Measurements from ENCODE around the gene RAB7A. TPM values are rescaled to one million over a fixed set of nuclear protein-coding genes. Genes with fewer than 3 reads are reported as not detected.

RAB7A gene
- total RNA-seq, 1 donor from 2014 or later, result 278 TPM

DNA sequence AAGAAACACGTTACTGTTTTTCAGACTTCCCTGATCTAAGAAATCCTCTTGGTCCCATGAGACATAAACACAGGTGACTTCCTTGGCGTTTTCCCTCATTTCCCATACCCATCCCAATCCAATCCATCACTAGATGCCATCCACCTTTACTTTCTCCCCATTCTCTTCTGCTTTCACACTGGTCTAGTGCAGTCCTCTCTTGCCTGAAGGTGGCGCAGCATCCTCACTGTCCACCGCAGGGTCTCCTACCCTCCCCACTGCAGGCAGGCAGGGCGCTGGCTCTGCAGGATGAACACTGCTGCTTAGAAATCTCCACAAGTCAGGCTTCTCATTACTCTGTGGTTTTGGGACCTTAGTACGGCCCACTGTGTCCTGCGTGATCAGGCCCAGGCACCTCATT lies 58.2 kb downstream of the RAB7A start:
- Histone ChIP-seq H3K27ac (no peak overlapping the region), H3K36me3 (no peaks in the 10 kb centered on the region), H3K9me3 (no peaks in the 10 kb centered on the region), H3K27me3 (ENCODE audit: low read depth) (no peaks in the 10 kb centered on the region), H3K4me1 (peaks cover 90% of the 10 kb centered on the region), H3K4me3 (no peak overlapping the region)
- TF ChIP-seq, protein P1, sequence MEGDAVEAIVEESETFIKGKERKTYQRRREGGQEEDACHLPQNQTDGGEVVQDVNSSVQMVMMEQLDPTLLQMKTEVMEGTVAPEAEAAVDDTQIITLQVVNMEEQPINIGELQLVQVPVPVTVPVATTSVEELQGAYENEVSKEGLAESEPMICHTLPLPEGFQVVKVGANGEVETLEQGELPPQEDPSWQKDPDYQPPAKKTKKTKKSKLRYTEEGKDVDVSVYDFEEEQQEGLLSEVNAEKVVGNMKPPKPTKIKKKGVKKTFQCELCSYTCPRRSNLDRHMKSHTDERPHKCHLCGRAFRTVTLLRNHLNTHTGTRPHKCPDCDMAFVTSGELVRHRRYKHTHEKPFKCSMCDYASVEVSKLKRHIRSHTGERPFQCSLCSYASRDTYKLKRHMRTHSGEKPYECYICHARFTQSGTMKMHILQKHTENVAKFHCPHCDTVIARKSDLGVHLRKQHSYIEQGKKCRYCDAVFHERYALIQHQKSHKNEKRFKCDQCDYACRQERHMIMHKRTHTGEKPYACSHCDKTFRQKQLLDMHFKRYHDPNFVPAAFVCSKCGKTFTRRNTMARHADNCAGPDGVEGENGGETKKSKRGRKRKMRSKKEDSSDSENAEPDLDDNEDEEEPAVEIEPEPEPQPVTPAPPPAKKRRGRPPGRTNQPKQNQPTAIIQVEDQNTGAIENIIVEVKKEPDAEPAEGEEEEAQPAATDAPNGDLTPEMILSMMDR (IDR thresholded peaks at IDR 0.05), result peak; percentile 21
- peak; percentile 12 to 49 for ATAC-seq
- DNase-seq, result no peak
- intact Hi-C loops (cut with DNase I), result no loop called here

DNA sequence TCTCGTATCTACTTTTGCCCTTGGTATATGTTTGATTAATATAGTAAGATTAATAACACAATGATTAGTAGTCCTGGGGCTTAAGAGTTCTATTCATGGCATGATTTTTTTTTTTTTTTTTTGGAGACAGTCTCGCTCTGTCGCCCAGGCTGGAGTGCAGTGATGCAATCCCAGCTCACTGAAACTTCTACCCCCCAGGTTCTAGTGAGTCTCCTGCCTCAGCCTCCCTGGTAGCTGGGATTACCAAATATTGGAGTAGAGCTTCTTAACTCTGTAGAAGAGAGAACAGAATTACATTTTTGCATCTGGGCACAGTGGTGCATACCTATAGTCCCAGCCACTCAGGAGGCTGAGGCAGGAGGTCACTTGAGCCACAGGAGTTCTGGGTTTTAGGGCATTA lies 58.9 kb downstream of the RAB7A start:
- Histone ChIP-seq H3K36me3 (no peaks in the 10 kb centered on the region), H3K4me1 (peaks cover 90% of the 10 kb centered on the region), H3K27me3 (ENCODE audit: low read depth) (no peaks in the 10 kb centered on the region), H3K4me3 (no peak overlapping the region), H3K9me3 (no peaks in the 10 kb centered on the region), H3K27ac (no peak overlapping the region)
- DNase-seq (no peak), ATAC-seq (no peak)
- intact Hi-C loops (cut with DNase I), result no loop called here
- TF ChIP-seq, protein P1 (IDR thresholded peaks at IDR 0.05), result no peak

DNA sequence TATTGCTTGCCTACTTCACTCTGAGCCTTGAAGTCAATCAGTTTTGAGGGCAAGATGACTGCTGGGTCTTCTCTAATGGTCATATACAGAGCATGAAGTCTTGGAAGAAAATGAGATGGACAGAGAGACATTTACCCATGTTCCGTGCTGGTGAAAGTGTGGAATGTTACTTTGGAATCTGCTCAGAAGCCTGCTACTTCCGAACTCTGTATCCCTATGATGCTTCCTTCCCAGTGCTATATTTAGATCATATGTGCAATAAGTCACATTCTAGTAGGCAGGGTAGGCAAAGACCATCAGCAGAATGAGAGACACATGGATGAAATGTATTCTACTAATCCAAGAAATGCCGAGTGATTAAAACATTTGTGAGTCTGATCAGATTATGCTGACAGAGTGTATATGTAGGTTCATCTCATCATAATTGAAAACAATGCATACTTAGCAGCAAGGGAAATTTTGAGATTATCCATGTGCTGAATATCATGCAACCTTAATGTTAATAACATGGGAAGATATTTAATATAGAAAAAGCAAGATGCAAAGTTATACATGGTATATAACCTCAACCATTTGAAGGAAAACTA lies 60.5 kb downstream of the RAB7A start:
- TF ChIP-seq, protein P1 (IDR thresholded peaks at IDR 0.05), result no peak
- intact Hi-C loops (cut with DNase I), result no loop called here
- H3K36me3 ChIP-seq, result no peaks in the 10 kb centered on the region
- ATAC-seq (no peak), DNase-seq (no peak)
- no peaks in the 10 kb centered on the region for H3K9me3 ChIP-seq
- no peak overlapping the region for H3K4me3 ChIP-seq
- no peaks in the 10 kb centered on the region for H3K27me3 ChIP-seq (ENCODE audit: low read depth)
- H3K4me1 ChIP-seq, result peaks cover 81% of the 10 kb centered on the region
- H3K27ac ChIP-seq, result no peak overlapping the region

DNA sequence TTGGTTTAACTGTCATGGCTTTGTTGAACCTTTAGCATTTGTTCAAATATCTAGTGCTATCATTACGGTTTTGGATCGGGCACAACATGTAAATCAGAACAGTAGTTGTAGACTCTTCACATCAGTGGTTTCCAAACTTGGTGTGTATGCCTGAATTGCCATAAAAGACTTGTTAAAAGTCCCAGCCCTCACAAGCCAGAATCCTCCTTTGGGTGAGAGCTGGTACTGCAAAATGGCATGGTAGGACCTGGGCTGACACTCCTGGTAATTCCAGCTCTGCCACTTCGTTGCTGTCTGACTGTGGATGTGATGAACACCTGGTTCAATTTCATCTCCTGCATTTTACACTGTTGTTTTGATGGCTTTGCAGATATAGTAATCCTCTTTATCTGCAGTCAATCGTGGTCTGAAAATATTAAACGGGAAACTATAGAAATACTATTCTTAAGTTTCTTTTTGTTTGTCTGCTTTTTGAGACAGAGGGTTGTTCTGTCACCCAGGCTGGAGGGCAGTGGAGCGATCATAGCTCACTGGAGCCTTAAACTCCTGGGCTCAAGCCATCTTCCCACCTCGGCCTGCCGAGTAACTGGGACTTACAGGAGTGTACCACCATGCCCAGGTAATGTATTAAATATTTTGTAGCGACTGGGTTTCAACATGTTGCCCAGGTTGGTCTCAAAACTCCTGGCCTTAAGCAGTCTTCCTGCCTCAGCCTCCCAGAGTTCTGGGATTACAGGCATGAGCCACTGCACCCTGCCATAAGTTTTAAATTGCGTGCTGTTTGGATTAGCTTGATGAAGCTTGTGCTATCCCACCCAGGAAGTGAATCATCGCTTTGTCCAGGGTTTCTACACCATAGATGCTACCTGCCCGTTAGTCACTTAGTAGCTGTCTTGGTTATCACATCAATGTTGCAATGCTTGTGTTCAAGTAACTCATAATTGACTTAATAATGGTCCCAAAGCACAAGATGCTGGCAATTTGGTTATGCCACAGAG lies 61.6 kb downstream of the RAB7A start:
- DNase-seq (no peak), ATAC-seq (peak; percentile 26 to 38)
- peaks cover 74% of the 10 kb centered on the region for H3K4me1 ChIP-seq
- no peaks in the 10 kb centered on the region for H3K9me3 ChIP-seq
- H3K4me3 ChIP-seq, result no peak overlapping the region
- TF ChIP-seq, protein P1 (IDR thresholded peaks at IDR 0.05), result peak; percentile 33
- intact Hi-C loops (cut with DNase I), result no loop called here
- no peaks in the 10 kb centered on the region for H3K27me3 ChIP-seq (ENCODE audit: low read depth)
- H3K27ac ChIP-seq, result no peak overlapping the region
- H3K36me3 ChIP-seq, result no peaks in the 10 kb centered on the region

DNA sequence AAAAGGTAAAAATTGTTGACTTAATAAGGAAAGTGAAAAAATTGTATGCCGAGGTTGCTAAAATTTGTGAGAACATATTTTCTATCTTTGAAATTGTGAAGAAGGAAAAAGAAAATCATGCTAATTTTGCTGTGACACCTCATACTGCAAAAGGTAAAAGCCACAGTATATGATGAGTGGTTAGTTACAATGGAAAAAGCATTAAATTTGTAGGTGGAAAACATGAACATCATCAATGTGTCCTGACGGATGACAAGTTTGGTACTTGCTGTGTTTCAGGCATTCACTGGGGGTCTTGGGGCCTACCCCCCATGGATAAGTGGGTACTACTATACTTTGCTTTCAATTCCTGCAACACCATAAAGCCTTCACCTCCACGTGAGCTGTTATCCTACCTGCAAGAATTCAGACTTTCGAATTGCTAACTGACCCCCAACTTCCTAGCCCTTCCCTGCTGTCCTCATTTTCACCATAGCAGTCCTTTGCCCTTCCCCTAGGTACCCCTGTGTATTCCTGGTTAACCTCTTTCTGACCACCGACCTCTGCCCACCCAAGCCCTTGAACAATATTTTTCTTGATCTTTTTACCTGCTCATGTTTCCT lies 62.4 kb downstream of the RAB7A start:
- Histone ChIP-seq H3K36me3 (no peaks in the 10 kb centered on the region), H3K4me3 (no peak overlapping the region), H3K27ac (no peak overlapping the region), H3K27me3 (ENCODE audit: low read depth) (no peaks in the 10 kb centered on the region), H3K9me3 (no peaks in the 10 kb centered on the region), H3K4me1 (peaks cover 68% of the 10 kb centered on the region)
- TF ChIP-seq, protein P1 (IDR thresholded peaks at IDR 0.05), result no peak
- DNase-seq (no peak), ATAC-seq (no peak)
- intact Hi-C loops (cut with DNase I), result no loop called here

All from lower lobe of right lung (tissue), 2 donors.